Lung microvascular endothelial cell (primary cell): Measurements from ENCODE around the gene GABRD. TPM values are rescaled to one million over a fixed set of nuclear protein-coding genes. Genes with fewer than 3 reads are reported as not detected.

ENCODE experiments used
- DNase-seq, 2 donors: peaks; one replicate each; pipeline versions ENCODE4 v3.0.0 to v3.0.0-alpha.2; 2010; ENCODE audit warnings: low read depth in 2 of 2
- total RNA-seq: library from RNA; depleted of rRNA; stranded (reverse); fragments of >200 nt; gene quantifications from 2 replicates; pipeline ENCODE4 v1.2.1, GENCODE V29; 2014

Gene GABRD
- total RNA-seq, 1 donor from 2014 or later: 0.20 TPM

- DNase-seq: no peak
Observed at GRCh38 chr1:2036287-2036686, 17.1 kb downstream of the GABRD start.

GRCh38 chr1:2037314-2037979 lies 18.3 kb downstream of the GABRD start:
- DNase-seq: no peak

DNA sequence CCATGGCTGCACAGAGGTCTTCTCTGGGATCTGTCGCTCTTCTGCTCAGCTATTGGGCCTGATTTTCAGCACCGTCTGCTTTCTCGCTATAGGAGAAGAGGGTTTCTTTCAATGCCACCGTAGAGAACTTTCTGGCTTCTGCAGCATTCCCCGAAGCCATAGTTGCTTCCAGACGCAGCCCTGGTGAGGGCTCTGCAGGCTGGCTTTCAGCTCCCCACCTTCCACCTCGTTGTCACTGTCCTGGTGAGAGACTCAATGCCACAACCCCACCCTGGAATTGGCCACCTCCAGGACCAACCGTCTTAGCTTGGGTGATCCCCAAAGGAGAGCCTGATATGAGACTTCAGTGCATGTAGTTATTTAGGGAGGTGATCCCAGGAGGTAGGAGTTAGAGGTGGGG lies 19.1 kb downstream of the GABRD start:
- DNase-seq: no peak

GRCh38 chr1:2039251-2039650 lies 20.1 kb downstream of the GABRD start:
- no peak for DNase-seq

DNA sequence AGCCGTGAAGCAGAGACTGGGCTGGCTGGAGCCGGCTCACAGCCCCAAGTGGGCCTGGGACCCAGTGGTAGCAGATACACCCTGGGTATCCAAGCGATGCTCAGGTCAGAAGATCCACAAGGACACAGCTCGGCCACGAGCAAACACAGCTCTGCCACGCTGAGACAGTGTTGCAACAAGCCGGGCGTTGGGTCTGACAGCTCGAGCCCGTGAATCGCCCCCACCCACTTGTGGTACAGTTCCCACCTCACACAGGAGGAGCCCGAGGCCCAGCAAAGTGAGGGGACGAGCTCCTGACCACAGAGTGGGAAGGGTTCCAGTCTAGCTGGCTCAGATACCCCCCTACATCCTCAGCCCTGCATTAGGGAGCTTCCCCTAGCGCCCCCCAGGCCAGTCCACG lies 22.2 kb downstream of the GABRD start:
- no peak for DNase-seq

GRCh38 chr1:2041887-2042286 lies 22.7 kb downstream of the GABRD start:
- DNase-seq: no peak

GRCh38 chr1:2042830-2043773 lies 24.0 kb downstream of the GABRD start:
- DNase-seq: no peak

DNA sequence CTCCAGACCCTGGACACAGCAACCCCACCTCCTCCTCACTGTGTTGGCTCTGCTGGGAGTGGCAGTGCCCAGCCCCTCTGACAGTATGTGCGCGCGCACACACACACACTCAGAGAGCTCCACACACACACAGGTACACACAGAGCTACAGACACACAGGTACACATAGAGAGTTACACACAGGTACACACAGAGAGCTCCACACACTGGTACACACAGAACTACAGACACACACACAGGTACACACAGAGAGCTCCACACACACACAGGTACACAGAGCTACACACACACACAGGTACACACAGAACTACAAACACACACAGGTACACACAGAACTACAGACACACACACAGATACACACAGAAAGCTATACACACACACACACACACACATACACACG lies 24.7 kb downstream of the GABRD start:
- no peak for DNase-seq

DNA sequence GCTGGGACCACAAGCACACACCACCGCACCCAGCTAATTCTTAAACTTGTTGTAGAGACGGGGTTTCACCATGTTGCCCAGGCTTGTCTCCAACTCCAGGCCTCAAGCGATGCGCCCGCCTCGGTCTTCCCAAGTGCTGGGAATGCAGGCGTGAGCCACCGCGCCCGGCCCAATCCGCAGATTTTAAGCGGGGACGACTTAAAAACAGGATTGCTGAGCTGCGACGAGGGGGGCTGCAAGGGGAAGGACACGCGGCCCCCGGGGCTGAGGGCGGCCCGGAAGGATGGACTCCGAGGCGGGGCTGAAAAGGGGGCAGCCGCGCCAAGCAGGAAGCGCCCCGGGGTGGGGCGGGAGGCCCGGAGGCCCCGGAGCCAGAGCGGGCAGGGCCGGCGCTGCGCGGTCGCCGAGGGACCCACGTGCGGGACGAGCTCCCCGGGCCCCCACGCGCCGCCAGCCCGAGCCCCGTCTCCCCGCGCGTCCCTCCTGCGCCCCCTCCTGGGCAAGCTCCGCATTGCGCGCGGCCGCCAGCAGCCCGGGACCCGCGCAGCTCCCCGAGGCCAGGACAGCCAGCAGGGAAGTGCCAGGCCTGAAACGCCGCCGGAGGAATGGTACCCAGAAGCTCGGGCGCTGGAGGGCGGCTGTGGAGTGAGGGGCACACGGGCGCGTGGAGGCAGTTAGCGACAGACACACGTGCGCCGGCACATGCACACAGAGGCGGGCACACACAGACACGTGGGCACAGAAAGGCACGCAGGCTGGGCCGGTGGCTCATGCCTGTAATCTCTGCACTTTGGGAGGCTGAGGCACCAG lies 25.6 kb downstream of the GABRD start:
- DNase-seq: peak; percentile 37 to 65

- peak; percentile 19 to 85 for DNase-seq
Observed at GRCh38 chr1:2045468-2046173, 26.5 kb downstream of the GABRD start.

GRCh38 chr1:2046174-2046917 lies 27.2 kb downstream of the GABRD start:
- DNase-seq: peak; percentile 27 to 67

GRCh38 chr1:2046953-2047748 lies 28.0 kb downstream of the GABRD start:
- DNase-seq: no peak

DNA sequence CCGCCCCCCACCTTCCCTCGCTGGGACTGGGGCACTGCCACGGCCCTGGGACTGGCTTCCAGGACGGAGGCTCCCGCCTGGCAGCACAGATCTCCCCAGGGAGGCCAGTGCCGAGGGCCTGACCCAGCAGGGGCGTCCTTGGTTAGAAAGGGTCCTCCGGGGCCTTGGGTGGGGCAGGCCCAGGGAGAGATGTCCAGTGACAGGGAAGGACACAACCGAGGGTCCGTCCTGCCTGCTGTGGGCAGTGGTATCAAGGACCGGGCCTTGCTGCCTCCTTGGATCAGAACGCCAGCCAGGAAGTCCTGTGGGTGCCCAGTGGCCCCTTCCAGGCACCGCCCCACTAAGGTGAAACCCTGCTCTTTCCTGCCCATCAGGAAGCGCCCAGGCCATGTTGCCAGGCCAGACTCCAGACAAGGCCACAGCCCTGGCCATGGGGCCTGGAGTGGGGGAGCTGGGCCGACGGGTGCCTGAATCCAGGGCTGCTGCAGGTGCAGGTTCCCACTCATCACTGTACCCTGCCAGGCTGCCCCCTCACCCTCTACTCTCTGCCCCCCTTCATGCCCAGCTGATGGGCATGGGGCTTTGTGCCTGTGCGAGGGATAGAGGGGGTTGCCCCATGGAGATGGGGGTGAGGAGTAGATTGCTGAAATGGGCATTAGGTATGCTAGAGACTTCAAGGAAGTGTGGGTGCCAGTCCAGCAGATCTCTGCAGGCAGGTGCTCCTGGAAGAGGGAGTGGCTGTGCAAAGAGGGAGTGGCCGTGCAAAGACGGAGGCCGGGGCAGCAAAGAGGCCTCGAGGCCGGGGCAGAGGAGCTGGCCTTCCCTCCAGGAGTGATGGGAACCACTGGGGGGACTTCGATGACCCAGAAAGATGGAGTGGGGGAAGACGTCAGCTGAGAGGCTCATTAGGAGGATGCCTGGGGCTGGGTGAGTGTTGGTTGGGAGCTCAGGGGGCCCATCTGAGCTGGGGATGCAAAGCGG lies 28.9 kb downstream of the GABRD start:
- DNase-seq: no peak

DNA sequence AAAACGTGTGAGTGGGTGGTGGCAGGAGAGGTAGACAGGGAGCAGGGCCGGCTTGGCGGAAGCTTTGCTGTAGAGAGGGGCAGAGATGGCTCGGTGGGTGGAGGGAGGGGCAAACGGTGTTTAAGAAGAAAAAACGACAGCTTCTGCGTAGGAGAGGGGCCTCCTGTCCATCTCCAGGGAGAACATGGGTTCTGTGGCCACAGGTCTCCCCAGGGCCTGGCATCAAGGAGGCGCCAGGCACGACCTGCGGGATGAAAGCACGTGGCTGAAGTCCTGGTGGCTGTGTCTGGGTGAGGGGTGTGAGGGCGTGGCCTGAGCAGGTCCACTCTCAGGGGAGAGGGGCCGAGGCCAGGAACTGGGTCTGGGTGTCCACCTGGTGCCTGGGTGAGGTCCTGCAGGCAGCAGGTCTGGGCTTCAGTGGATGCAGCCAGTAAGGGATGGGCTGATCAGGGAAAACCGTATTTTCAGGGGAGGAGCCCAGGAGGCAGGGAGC lies 30.1 kb downstream of the GABRD start:
- DNase-seq: peak in 1 of 2 donors; percentile 45

GRCh38 chr1:2049718-2050431 lies 30.7 kb downstream of the GABRD start, which contains the start of gene PRKCZ:
Gene PRKCZ, plus strand, starts transcription at chr1:2050411. Its CDS starts 220 bp downstream, at chr1:2050631.
- peak in 1 of 2 donors; percentile 91 for DNase-seq

DNA sequence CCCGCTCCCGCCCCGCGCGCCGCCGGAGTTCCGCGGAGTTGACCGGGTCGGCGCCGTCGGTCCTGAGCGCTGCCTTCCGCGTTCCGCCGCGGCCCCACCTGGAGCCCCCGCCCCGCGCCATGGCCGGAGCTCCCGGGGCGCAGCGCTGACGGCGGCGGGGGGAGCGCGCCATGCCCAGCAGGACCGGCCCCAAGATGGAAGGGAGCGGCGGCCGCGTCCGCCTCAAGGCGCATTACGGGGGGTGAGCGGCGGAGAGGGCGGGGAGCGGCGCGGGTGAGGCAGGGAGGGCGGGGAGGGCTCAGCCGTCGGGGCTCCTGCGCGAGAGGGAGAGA lies 31.3 kb downstream of the GABRD start:
- no peak for DNase-seq

- DNase-seq: no peak
Observed at GRCh38 chr1:2050793-2051682, 31.9 kb downstream of the GABRD start.
